Colonic mucosa (tissue), 4 donors: ENCODE results near the gene ARHGAP26. TPM values are rescaled to one million over a fixed set of nuclear protein-coding genes. Genes with fewer than 3 reads are reported as not detected.

ENCODE experiments used
- DNase-seq: peaks from one replicate; pipeline ENCODE4 v3.0.0-alpha.2; 2020
- H3K27ac ChIP-seq: fragments of 200-600 bp; one replicate; pipeline ENCODE4 v1.8.0; 2021
- H3K27me3 ChIP-seq: fragments of 200-600 bp; one replicate; pipeline ENCODE4 v1.8.0; 2021
- H3K36me3 ChIP-seq: fragments of 200-600 bp; one replicate; pipeline ENCODE4 v1.8.0; 2021
- H3K4me1 ChIP-seq: fragments of 200-600 bp; one replicate; pipeline ENCODE4 v1.8.0; 2021; ENCODE audit warnings: mild to moderate bottlenecking
- H3K4me3 ChIP-seq: fragments of 200-600 bp; one replicate; pipeline ENCODE4 v1.8.0; 2021
- H3K9ac ChIP-seq, 2 donors: one replicate each; pipeline ENCODE4 v1.7.0; 2013; ENCODE audit warnings: control low read depth in 2 of 2, low read depth in 2 of 2, low read length in 2 of 2
- H3K9me3 ChIP-seq: fragments of 200-600 bp; one replicate; pipeline ENCODE4 v1.8.0; 2021
- intact Hi-C: fragments of 100-400 bp; cut with DNase I; formaldehyde crosslinking; loops from one replicate; pipeline ENCODE4 v1.14.1; 2022
- total RNA-seq, 2 donors: library from RNA; stranded (reverse); fragmentation: NEBNext Ultra II Directional in 1 of 2; extraction: Animal tissue kit (Norgen Biotek cat#: 25700) in 1 of 2; gene quantifications; one replicate each; pipeline ENCODE4 v1.2.1, GENCODE V29; 2021
- TF ChIP-seq, protein P1 (sequence below): fragments of 200-600 bp; IDR thresholded peaks from one replicate; pipeline ENCODE4 v1.8.0; 2022; ENCODE audit warnings: antibody characterized with exemption, mild to moderate bottlenecking
- donor health status: healthy.
- donor health status: DM: no; HTN: no; CAD: no.
- donor health status: DM: no; HTN: no; CAD: no.

ARHGAP26 gene
- total RNA-seq, 2 donors from 2014 or later, result 59.1 to 74.0 TPM

- TF ChIP-seq, protein P1, sequence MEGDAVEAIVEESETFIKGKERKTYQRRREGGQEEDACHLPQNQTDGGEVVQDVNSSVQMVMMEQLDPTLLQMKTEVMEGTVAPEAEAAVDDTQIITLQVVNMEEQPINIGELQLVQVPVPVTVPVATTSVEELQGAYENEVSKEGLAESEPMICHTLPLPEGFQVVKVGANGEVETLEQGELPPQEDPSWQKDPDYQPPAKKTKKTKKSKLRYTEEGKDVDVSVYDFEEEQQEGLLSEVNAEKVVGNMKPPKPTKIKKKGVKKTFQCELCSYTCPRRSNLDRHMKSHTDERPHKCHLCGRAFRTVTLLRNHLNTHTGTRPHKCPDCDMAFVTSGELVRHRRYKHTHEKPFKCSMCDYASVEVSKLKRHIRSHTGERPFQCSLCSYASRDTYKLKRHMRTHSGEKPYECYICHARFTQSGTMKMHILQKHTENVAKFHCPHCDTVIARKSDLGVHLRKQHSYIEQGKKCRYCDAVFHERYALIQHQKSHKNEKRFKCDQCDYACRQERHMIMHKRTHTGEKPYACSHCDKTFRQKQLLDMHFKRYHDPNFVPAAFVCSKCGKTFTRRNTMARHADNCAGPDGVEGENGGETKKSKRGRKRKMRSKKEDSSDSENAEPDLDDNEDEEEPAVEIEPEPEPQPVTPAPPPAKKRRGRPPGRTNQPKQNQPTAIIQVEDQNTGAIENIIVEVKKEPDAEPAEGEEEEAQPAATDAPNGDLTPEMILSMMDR, result no peak
- no peaks in the 10 kb centered on the region for H3K27me3 ChIP-seq
- H3K4me1 ChIP-seq, result peaks cover 29% of the 10 kb centered on the region
- H3K4me3 ChIP-seq, result no peak overlapping the region
- peak; percentile 75 for DNase-seq
- peak overlapping the region; percentile 74 for H3K27ac ChIP-seq
- intact Hi-C loops, result no loop called here
- H3K36me3 ChIP-seq, result no peaks in the 10 kb centered on the region
- H3K9me3 ChIP-seq, result no peaks in the 10 kb centered on the region
- H3K9ac ChIP-seq, result peak overlapping the region in 1 of 2 donors; percentile 63
Measured at GRCh38 chr5:142820447-142820846, 50.3 kb downstream of the ARHGAP26 start.

- intact Hi-C loops, result no loop called here
- Histone ChIP-seq H3K4me1 (peaks cover 32% of the 10 kb centered on the region), H3K27ac (peak overlapping the region; percentile 74)
Measured at GRCh38 chr5:142821034-142821732, 51.0 kb downstream of the ARHGAP26 start.

DNA sequence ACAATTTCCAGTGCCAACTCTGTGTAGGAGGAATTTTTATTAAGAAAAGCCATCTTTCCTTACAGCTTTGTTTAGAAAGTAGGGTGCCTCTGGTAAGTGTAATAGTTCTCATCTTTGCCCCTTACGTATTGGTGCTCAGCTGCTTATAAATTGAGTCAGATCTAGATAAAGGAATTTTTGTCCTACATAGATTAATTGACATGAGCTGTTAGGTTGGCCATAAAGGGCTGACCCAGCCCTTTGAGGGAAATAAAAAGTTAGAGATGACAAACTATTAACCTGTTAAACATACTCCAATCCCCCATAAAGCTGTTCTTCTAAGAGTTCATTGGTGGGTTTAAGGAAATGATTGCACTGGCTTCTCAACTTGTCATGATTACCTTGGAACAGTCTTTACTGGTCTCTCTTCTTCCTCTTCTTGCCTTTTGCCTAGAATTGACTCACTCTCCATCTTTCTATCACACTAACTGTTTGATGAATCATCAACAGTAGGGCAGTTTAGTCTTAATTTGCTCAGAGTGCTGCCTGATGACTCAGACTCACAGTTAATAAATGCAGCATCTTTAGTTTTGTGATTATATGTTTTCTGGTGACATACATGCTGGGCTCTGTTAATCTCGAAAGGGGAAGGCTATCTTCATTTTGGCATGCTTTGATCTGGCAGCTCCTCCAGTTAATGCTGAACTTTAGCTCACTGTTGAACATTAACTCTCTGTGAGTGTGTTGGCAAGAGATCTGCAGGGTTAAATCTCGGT lies 51.7 kb downstream of the ARHGAP26 start:
- H3K9me3 ChIP-seq, result no peaks in the 10 kb centered on the region
- H3K27me3 ChIP-seq, result no peaks in the 10 kb centered on the region
- H3K36me3 ChIP-seq, result no peaks in the 10 kb centered on the region
- H3K4me1 ChIP-seq, result peaks cover 38% of the 10 kb centered on the region
- no peak overlapping the region for H3K4me3 ChIP-seq
- DNase-seq, result no peak
- peak overlapping the region; percentile 74 for H3K27ac ChIP-seq
- intact Hi-C loops, result no loop called here
- TF ChIP-seq, protein P1, result no peak
- peak overlapping the region in 1 of 2 donors; percentile 63 for H3K9ac ChIP-seq

More at GRCh38 chr5:142821034-142821732, 51.0 kb downstream of the ARHGAP26 start:
- Histone ChIP-seq H3K27me3 (no peaks in the 10 kb centered on the region), H3K36me3 (no peaks in the 10 kb centered on the region), H3K4me3 (no peak overlapping the region), H3K9ac (peak overlapping the region in 1 of 2 donors; percentile 63), H3K9me3 (no peaks in the 10 kb centered on the region)
- no peak for DNase-seq
- TF ChIP-seq, protein P1, result no peak

DNA sequence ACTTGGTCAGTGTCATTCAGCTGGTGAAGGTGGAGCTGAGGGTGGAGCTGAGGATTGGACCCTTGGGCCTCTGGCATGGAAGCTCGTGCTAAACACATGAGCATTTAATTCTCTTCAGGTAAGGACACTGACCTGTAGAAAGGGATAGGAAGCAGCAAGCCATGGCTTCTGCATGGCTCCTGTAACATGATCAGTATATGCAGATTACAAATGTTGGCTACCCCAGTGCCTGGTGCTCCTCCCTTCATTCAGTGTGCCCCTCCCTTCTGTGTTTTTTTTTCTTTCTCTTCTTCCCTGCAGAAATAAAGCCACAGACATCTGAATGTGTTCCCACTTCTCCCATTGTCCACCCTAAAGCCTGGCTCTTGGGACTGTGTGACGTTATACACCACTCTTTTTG lies 52.9 kb downstream of the ARHGAP26 start:
- TF ChIP-seq, protein P1, result no peak
- Histone ChIP-seq H3K4me1 (peaks cover 32% of the 10 kb centered on the region), H3K27ac (peak overlapping the region; percentile 74), H3K36me3 (no peaks in the 10 kb centered on the region), H3K9ac (peak overlapping the region in 1 of 2 donors; percentile 66), H3K4me3 (no peak overlapping the region), H3K9me3 (no peaks in the 10 kb centered on the region), H3K27me3 (no peaks in the 10 kb centered on the region)
- DNase-seq, result no peak
- intact Hi-C loops, result no loop called here

- H3K4me1 ChIP-seq, result peaks cover 28% of the 10 kb centered on the region
- H3K27me3 ChIP-seq, result no peaks in the 10 kb centered on the region
- intact Hi-C loops, result no loop called here
- no peak overlapping the region for H3K27ac ChIP-seq
- H3K9ac ChIP-seq, result peak overlapping the region in 1 of 2 donors; percentile 66
- H3K9me3 ChIP-seq, result no peaks in the 10 kb centered on the region
- DNase-seq, result no peak
- TF ChIP-seq, protein P1, result no peak
- H3K4me3 ChIP-seq, result no peak overlapping the region
- H3K36me3 ChIP-seq, result no peaks in the 10 kb centered on the region
Measured at GRCh38 chr5:142823806-142824205, 53.6 kb downstream of the ARHGAP26 start.
